HepG2 (cell line): Measurements from ENCODE around the gene ENPP7. TPM values are rescaled to one million over a fixed set of nuclear protein-coding genes. Genes with fewer than 3 reads are reported as not detected.
A peak's percentile ranks its signal among the peaks of the same experiment; 100 is the strongest.

Experiments
- ATAC-seq: fragments of 200-7000 bp; cut with Tn5 transposase; 3 replicates; pipeline ENCODE4 v1.9.1; 2020; ENCODE audit warnings: mild to moderate bottlenecking, moderate library complexity
- BruUV-seq: library from RNA; stranded (reverse); fragments of 400-500 nt; replicated peaks from 2 replicates; lab custom pipeline; 2021; lab: Mats Ljungman, UMichigan
- CTCF ChIA-PET: fragments of 300-600 bp; formaldehyde crosslinking; extraction: SDS; loops from one replicate; lab custom pipeline; 2021; ENCODE audit warnings: low total read pairs, inconsistent platforms, low intra/inter-chr PET ratio; lab: Yijun Ruan, JAX
- POLR2A ChIA-PET: fragments of 350-600 bp; sonication (Branson Sonifier 250); formaldehyde crosslinking; loops from one replicate; lab custom pipeline; 2020; ENCODE audit warnings: antibody characterized with exemption, inconsistent platforms; lab: Yijun Ruan, JAX
- DNase-seq: peaks from one replicate; pipeline ENCODE4 v3.0.0-alpha.2; 2015; ENCODE audit warnings: low spot score
- FAIRE-seq: peaks from 3 replicates; lab custom pipeline; 2011; peaks lifted over from hg19 to GRCh38; lab: Jason Lieb, UNC
- H2AFZ ChIP-seq: one replicate; pipeline ENCODE4 v1.6.1; 2011; ENCODE audit warnings: low read length, inconsistent platforms
- H3K27ac ChIP-seq: fragments of 300-600 bp; 3 replicates; pipeline ENCODE4 v1.8.0; 2011; ENCODE audit warnings: mixed run types, mild to moderate bottlenecking, mixed read lengths, low read length, inconsistent platforms; ENCODE audit not compliant: insufficient read depth; ENCODE audit errors: extremely low read length
- H3K27me3 ChIP-seq, 2 experiments: fragments of 200-600 bp in 1 of 2; 2 replicates in 1 of 2; 3 replicates in 1 of 2; pipeline versions ENCODE4 v1.6.0 to v1.8.0; 2011; ENCODE audit warnings: low read length in 2 of 2, mild to moderate bottlenecking in 2 of 2, moderate library complexity in 2 of 2, inconsistent platforms in 1 of 2; ENCODE audit not compliant: insufficient read depth in 2 of 2, control insufficient read depth in 1 of 2
- H3K36me3 ChIP-seq, 2 experiments: fragments of 200-600 bp in 1 of 2; replicated peaks in 1 of 2; 2 replicates in 1 of 2; 3 replicates in 1 of 2; pipeline versions ENCODE4 v1.5.1 to v1.8.0; 2011; ENCODE audit warnings: low read length in 2 of 2, inconsistent platforms in 1 of 2; ENCODE audit not compliant: insufficient read depth in 2 of 2, control insufficient read depth in 1 of 2
- H3K4me1 ChIP-seq: 2 replicates; pipeline ENCODE4 v1.5.1; 2012; ENCODE audit warnings: low read length, inconsistent platforms; ENCODE audit not compliant: insufficient read depth
- H3K4me2 ChIP-seq: 2 replicates; pipeline ENCODE4 v1.6.0; 2011; ENCODE audit warnings: low read depth, low read length, inconsistent platforms
- H3K4me3 ChIP-seq, 3 experiments: fragments of 200-600 bp in 1 of 3; sonication (generic), shearing (Covaris generic) in 1 of 3; replicated peaks in 1 of 3; 2 replicates each; pipeline ENCODE4 v1.5.1; 2011 to 2016; ENCODE audit warnings: low read length in 3 of 3, inconsistent platforms in 2 of 3, low read depth in 2 of 3, mild to moderate bottlenecking in 2 of 3, control low read depth in 1 of 3, mixed read lengths in 1 of 3; ENCODE audit not compliant: insufficient read depth in 1 of 3
- H3K79me2 ChIP-seq: one replicate; pipeline ENCODE4 v1.6.1; 2011; ENCODE audit warnings: low read length, inconsistent platforms; ENCODE audit not compliant: insufficient read depth
- H3K9ac ChIP-seq: 2 replicates; pipeline ENCODE4 v1.6.0; 2011; ENCODE audit warnings: mild to moderate bottlenecking, low read depth, low read length, inconsistent platforms; ENCODE audit not compliant: insufficient read depth
- H3K9me3 ChIP-seq: 2 replicates; pipeline ENCODE4 v1.5.1; 2012; ENCODE audit warnings: mild to moderate bottlenecking, low read length
- H4K20me1 ChIP-seq: 2 replicates; pipeline ENCODE4 v1.6.0; 2011; ENCODE audit warnings: inconsistent platforms, mild to moderate bottlenecking, low read length, moderate library complexity; ENCODE audit not compliant: insufficient read depth
- ADNP ChIP-seq: sonication (generic); formaldehyde crosslinking; IDR thresholded peaks from 2 replicates; pipeline ENCODE4 v1.4.0; 2020; ENCODE audit warnings: missing genetic modification reagents
- ATM ChIP-seq: fragments of 450-650 bp; IDR thresholded peaks from 2 replicates; pipeline ENCODE4 v1.7.1; 2017; ENCODE audit warnings: mild to moderate bottlenecking, borderline replicate concordance
- CEBPB ChIP-seq: IDR thresholded peaks from 2 replicates; pipeline ENCODE4 v1.6.1; 2011; ENCODE audit warnings: low read depth, low read length, improper control_type of control experiment, borderline replicate concordance
- KAT8 ChIP-seq: IDR thresholded peaks from 2 replicates; pipeline ENCODE4 v1.6.1; 2016; ENCODE audit warnings: missing genetic modification reagents, missing compliant biosample characterization
- KDM1A ChIP-seq: IDR thresholded peaks from 2 replicates; pipeline ENCODE4 v1.6.1; 2016; ENCODE audit warnings: missing compliant biosample characterization
- MIXL1 ChIP-seq: IDR thresholded peaks from 2 replicates; pipeline ENCODE4 v1.6.1; 2016
- NR2F2 ChIP-seq: IDR thresholded peaks from 2 replicates; pipeline ENCODE4 v1.6.1; 2012; ENCODE audit warnings: low read depth, inconsistent platforms, borderline replicate concordance
- PCBP1 ChIP-seq: fragments of 200-400 bp; formaldehyde crosslinking; IDR thresholded peaks from 2 replicates; pipeline ENCODE4 v1.6.1; 2017; ENCODE audit warnings: mild to moderate bottlenecking, low read depth, low read length, borderline replicate concordance
- SRSF1 ChIP-seq: fragments of 200-400 bp; formaldehyde crosslinking; optimal IDR thresholded peaks from 2 replicates; pipeline ENCODE3; 2017; ENCODE audit warnings: mild to moderate bottlenecking, low read depth, low read length, moderate library complexity
- XRCC5 ChIP-seq: fragments of 200-400 bp; formaldehyde crosslinking; optimal IDR thresholded peaks from 2 replicates; pipeline ENCODE3; 2017; ENCODE audit warnings: mild to moderate bottlenecking, low read length
- YEATS4 ChIP-seq: sonication (generic); formaldehyde crosslinking; IDR thresholded peaks from 2 replicates; pipeline ENCODE4 v1.4.0; 2020; ENCODE audit warnings: missing genetic modification reagents, borderline replicate concordance
- ZC3H13 ChIP-seq: sonication (generic); formaldehyde crosslinking; IDR thresholded peaks from 2 replicates; pipeline ENCODE4 v1.8.1; 2023; ENCODE audit warnings: mild to moderate bottlenecking, missing genetic modification reagents, moderate library complexity
- ZMYM4 ChIP-seq: sonication (generic); formaldehyde crosslinking; IDR thresholded peaks from 2 replicates; pipeline ENCODE4 v1.8.1; 2023; ENCODE audit warnings: mild to moderate bottlenecking, missing genetic modification reagents
- ZNF124 ChIP-seq: sonication (generic); formaldehyde crosslinking; IDR thresholded peaks from 2 replicates; pipeline ENCODE4 v1.4.0; 2020; ENCODE audit warnings: missing genetic modification reagents
- ZNF138 ChIP-seq: sonication (generic); formaldehyde crosslinking; IDR thresholded peaks from 2 replicates; pipeline ENCODE4 v1.5.0; 2020; ENCODE audit warnings: mild to moderate bottlenecking, low read depth, missing genetic modification reagents
- ZNF160 ChIP-seq: sonication (generic); formaldehyde crosslinking; IDR thresholded peaks from 2 replicates; pipeline ENCODE4 v1.8.0; 2022; ENCODE audit warnings: mild to moderate bottlenecking, inconsistent platforms, missing genetic modification reagents
- ZNF280B ChIP-seq: sonication (generic); formaldehyde crosslinking; IDR thresholded peaks from 2 replicates; pipeline ENCODE4 v1.5.0; 2020; ENCODE audit warnings: missing genetic modification reagents, mild to moderate bottlenecking, borderline replicate concordance
- ZNF557 ChIP-seq: sonication (generic); formaldehyde crosslinking; IDR thresholded peaks from 2 replicates; pipeline ENCODE4 v1.4.0; 2020; ENCODE audit warnings: missing genetic modification reagents
- ZNF709 ChIP-seq: sonication (generic); formaldehyde crosslinking; IDR thresholded peaks from 2 replicates; pipeline ENCODE4 v1.5.0; 2020; ENCODE audit warnings: mild to moderate bottlenecking, missing genetic modification reagents
- WGBS: methylation state at CpG from one replicate; pipeline ENCODE4 v1.1.6; 2017; ENCODE audit warnings: low lambda C conversion rate; 5-methylcytosine and 5-hydroxymethylcytosine counted together
- in situ Hi-C: cut with HindIII; loops from 2 replicates; pipeline ENCODE4 v1.10.0; 2017; ENCODE audit warnings: low pct_unique_long_range_greater_than_20kb; ENCODE audit not compliant: extremely low pct_ligation_motif_present
- intact Hi-C: fragments of 100-400 bp; cut with micrococcal nuclease; formaldehyde crosslinking; loops from one replicate; pipeline ENCODE4 v1.10.0; 2022; ENCODE audit not compliant: unreplicated experiment
- polyA plus RNA-seq, 8 experiments: library from polyadenylated mRNA; depleted of rRNA in 3 of 8; stranded (reverse) in 7 of 8; unstranded in 1 of 8; fragments of >200 nt; fragmentation: Illumina TruSeq in 4 of 8; extraction: Trizol in 4 of 8; gene quantifications; 2 replicates each; pipeline versions ENCODE4 v1.2.1 to v1.2.3, GENCODE V29; 2011 to 2016; ENCODE audit warnings: low read depth in 4 of 8, missing spikeins in 1 of 8, mixed read lengths in 1 of 8; ENCODE audit not compliant: insufficient read depth in 1 of 8
- total RNA-seq, 5 experiments: library from RNA; depleted of rRNA; stranded (reverse); fragments of >200 nt; fragmentation: Illumina TruSeq; extraction: Trizol; gene quantifications; 2 replicates each; pipeline ENCODE4 v1.2.3, GENCODE V29; 2016; ENCODE audit warnings: low read depth in 1 of 5
- TF ChIP-seq, protein P1 (sequence below): sonication (generic); formaldehyde crosslinking; IDR thresholded peaks from 2 replicates; pipeline ENCODE4 v1.8.0; 2022; ENCODE audit warnings: missing genetic modification reagents, mild to moderate bottlenecking, borderline replicate concordance

Gene ENPP7
- total and polyA plus RNA-seq, 2 of the 13 experiments (the other 11 are each of a cell fraction or from before 2014, with no cell fraction given) = 1.1 to 2.2 TPM

DNA sequence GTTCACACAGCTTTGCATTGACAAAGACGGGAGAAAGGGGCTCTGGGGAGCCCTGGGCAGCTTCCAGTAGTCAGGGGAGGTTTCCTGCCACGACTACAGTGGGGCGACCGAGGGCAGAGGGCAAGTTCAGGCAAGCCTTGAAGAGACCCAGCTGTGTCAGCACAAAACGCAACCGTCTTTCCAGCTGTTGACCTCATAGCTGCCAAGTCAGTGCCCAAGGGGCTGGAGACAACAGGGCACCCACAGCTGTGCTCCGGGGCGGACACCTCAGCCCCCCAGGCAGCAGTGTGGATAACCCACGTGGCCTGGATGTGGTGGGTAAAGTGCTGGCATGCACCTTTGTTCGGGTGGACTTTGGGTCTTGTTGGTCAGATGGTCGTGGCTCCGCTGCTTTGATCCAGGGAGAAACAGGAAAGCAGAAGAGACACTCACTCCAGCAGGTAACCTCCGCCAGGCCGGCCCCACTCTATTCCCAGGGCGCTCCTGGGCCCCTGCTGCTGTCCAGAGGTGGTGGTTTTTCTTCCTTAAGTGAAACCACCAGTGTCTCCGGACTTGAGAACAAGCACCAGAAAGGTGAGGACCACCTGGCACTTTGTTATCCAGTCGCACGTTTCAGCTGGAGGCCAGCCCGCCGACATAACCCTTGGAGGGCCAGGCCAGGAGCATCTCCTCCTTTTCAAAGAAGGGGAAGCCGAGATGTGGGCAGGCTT, 29.6 kb downstream of the ENPP7 start:
- 30% methylated on average over 17 of the region's 21 CpGs for WGBS
- DNase-seq = peak; percentile 86
- in situ Hi-C loops = no loop called here
- H3K27me3 ChIP-seq = peaks cover 0 to 3% of the 10 kb centered on the region in 2 experiments; a peak in 2 of 5 replicates
- H3K27ac ChIP-seq = peak overlapping the region; percentile 81
- H2AFZ ChIP-seq = peak overlapping the region; percentile 12
- ChIA-PET POLR2A (interaction anchor here (0.7 to 2.2 kb wide), 9 partner anchors 9 to 233 kb away, joined by 3 to 20 read pairs (median 4); partner anchors contain the start of gene CBX8), CTCF (no interaction called here)
- TSS peak; percentile 96 for BruUV-seq
- H3K79me2 ChIP-seq = no peaks in the 10 kb centered on the region
- no peaks in the 10 kb centered on the region for H3K9me3 ChIP-seq
- no peaks in the 10 kb centered on the region for H3K36me3 ChIP-seq
- ATAC-seq = peak; percentile 90
- intact Hi-C loops = no loop called here
- peak overlapping the region in 2 of 3 experiments; percentile 4 to 61; a peak in 4 of 6 replicates for H3K4me3 ChIP-seq
- peak overlapping the region; percentile 72 for H3K9ac ChIP-seq
- peak overlapping the region; percentile 88 for H3K4me2 ChIP-seq
- FAIRE-seq = peak; percentile 82
- H3K4me1 ChIP-seq = peaks cover 56% of the 10 kb centered on the region
- no peaks in the 10 kb centered on the region for H4K20me1 ChIP-seq
- peak; percentile 59; the same call in 1 of the 2 replicates for TF ChIP-seq KAT8 (CRISPR knock-in tag)
- TF ChIP-seq ZNF557 (CRISPR knock-in tag) = 0 out of 2 replicates have a peak, but pooled peaks have one; percentile 64
- TF ChIP-seq ZNF160 (CRISPR knock-in tag) = peak; percentile 89; the same call in 1 of the 2 replicates
- peak; percentile 76 for TF ChIP-seq ZMYM4
- TF ChIP-seq ZNF709 (CRISPR knock-in tag) = peak; percentile 99
- no peak for TF ChIP-seq KDM1A
- TF ChIP-seq MIXL1 (CRISPR knock-in tag) = peak; percentile 74; the same call in 1 of the 2 replicates
- TF ChIP-seq XRCC5 = peak; percentile 70
- no peak; the same call in 1 of the 2 replicates for TF ChIP-seq NR2F2
- no peak for TF ChIP-seq ATM
- TF ChIP-seq, protein P1, sequence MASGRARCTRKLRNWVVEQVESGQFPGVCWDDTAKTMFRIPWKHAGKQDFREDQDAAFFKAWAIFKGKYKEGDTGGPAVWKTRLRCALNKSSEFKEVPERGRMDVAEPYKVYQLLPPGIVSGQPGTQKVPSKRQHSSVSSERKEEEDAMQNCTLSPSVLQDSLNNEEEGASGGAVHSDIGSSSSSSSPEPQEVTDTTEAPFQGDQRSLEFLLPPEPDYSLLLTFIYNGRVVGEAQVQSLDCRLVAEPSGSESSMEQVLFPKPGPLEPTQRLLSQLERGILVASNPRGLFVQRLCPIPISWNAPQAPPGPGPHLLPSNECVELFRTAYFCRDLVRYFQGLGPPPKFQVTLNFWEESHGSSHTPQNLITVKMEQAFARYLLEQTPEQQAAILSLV = peak; percentile 97
- peak; percentile 87 for TF ChIP-seq ZNF280B (CRISPR knock-in tag)
- peak; percentile 87 for TF ChIP-seq SRSF1
- TF ChIP-seq ZNF138 = no peak
- no peak for TF ChIP-seq ZNF124 (CRISPR knock-in tag)
- TF ChIP-seq CEBPB = no peak
- peak; percentile 95 for TF ChIP-seq ZC3H13 (CRISPR knock-in tag)
- no peak for TF ChIP-seq PCBP1
- TF ChIP-seq YEATS4 (CRISPR knock-in tag) = peak; percentile 97
- no peak for TF ChIP-seq ADNP (CRISPR knock-in tag)
